ENCODE data around the gene MAP1LC3B2.

MAP1LC3B2 gene

DNA sequence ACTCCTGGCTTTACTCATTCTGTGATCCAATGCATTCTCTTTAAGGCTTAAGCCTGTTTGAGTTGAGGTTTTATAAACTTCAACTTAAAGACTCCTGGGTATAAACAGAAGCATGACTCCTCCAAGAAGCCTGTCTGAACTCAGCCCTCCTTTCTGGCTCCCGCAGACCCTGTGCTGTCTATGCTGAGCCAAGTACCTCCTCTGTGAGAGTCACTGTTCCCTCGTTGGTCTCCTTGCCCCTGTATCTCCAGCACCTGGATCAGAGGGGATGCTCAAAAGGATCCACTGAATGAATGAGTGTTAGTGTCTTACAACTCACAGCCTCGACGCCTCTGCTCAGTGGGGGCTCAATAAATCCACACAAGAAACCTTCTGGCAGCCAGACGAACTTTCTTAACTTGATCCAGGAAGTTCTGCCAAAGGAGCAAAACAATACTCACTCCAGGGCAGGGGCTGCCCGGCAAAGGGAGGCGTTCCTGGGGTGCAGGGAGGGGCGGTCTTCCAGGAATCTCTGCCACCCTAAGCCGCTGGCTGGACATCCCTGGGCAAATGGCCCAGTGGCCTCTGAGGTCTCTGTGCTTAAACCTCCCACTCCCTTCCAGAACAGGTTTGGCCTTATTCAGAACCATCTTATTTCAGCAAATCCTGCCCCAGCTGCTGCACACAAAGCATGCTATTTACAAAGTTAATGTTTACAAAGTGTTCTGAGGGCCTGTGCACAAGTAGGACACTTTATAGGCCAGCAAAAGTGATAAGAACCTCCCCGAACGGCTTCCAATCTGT is 32.9 kb downstream of the MAP1LC3B2 start:
- DNase-seq (ENCODE audit: low read depth in 4 of 4, low spot score in 1 of 4) = no peak

DNA sequence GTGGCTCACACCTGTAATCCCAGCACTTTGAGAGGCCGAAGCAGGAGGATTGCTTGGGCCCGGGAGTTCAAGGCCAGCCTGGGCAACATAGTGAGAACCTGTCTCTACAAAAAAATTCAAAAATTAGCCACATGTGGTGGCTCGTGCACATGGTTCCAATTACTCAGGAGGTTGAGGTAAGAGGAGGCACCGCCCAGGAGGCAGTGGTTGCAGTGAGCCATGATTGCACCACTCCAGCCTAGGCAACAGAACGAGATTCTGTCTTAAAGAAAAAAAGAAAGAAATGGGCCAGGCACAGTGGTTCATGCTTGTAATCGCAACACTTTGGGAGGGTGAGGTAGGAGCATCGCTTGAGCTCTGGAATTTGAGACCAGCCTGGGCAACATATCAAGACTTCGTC is 33.5 kb downstream of the MAP1LC3B2 start:
- DNase-seq (ENCODE audit: low read depth in 4 of 4, low spot score in 1 of 4) = no peak

DNA sequence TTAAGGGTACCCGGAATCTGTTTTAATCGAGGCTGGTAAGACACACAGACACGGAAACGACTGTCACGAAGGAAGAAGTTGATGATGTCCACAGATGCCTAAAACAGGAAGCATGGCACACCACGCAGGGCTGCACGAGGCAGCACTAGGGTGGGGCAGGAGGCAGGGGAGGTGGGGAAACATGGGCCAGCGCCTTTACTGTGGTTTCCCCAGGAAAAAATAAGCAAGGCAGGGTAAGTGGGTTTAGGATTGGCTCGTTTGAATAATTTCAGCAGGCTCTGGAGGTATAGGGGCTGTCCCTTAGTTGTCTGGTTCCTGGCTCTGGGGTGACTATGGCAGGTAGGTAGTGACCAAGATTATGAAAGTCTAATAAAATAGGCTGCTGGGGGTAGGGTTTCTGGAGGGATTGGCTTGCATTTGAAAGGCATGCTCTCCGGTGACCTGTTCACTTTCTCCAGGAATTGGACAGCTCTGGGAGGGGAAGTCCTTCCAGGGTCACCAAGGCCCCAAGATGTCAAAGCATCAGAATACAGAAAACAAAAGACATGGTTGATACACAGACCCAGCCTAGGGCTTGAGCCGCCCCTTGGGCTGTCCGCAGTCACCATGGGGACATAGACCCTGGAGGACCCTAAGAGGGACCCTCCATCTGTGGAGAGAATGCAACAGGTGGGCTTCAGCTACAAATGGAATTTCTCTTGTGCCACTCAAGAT is 35.3 kb downstream of the MAP1LC3B2 start:
- peak in 2 of 4 experiments; percentile 3 to 7 for DNase-seq (ENCODE audit: low read depth in 4 of 4, low spot score in 1 of 4)

DNA sequence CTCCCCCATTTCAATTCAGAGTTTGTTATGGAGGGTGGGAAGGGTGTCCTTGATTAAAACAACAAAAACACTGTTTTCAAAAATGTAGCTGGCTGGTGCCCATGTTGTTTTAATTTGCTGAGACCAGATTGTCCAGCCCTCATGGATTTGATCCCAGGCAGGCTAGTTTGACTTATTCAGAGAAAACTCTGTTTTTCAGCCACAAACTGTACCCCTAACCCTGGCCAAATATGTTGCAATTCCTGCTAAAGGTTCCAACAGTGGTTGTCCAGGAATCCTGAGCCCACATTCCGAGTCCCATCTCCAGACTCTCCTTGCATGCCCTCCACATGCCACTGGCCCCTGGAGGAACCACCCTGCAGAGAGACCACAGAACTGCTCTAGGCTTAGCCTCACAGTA is 36.0 kb downstream of the MAP1LC3B2 start:
- DNase-seq (ENCODE audit: low read depth in 4 of 4, low spot score in 1 of 4) = no peak

DNA sequence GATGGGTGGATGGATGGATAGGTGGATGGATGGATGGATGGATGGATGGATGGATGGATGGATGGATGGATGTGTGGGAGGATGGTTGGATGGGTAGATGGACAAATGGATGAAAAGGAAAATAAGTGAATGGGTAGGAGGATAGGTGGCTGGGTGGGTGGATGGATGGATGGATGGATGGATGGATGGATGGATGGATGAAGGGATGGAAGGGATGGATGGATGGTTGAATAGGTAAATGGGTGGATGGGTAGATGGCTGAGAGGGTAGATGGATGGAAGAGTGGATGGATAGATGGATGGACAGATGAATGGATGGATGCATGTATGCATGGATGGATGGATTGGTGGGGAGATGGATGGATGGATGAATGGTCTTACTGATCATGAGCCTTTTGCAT is 36.5 kb downstream of the MAP1LC3B2 start:
- no peak for DNase-seq (ENCODE audit: low read depth in 4 of 4, low spot score in 1 of 4)

DNA sequence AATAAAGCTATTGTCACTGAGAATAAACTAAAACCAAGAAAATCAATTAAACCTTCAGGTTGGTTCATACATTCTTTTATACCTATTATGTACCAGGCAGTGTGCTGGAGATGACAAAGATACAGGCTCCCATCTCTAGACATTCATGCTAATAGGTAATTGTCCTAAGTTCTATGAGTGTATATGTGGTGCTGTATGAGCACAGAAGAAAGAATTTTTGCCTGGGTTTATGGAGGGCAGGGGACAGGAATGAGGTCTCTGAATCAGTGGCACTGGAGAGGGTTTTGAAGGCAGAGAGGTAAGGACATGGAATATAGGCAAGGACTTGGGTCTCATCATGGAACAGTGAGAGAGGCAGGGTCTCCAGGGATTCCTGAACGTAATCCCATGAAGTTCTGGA is 38.7 kb downstream of the MAP1LC3B2 start:
- no peak for DNase-seq (ENCODE audit: low read depth in 4 of 4, low spot score in 1 of 4)

DNA sequence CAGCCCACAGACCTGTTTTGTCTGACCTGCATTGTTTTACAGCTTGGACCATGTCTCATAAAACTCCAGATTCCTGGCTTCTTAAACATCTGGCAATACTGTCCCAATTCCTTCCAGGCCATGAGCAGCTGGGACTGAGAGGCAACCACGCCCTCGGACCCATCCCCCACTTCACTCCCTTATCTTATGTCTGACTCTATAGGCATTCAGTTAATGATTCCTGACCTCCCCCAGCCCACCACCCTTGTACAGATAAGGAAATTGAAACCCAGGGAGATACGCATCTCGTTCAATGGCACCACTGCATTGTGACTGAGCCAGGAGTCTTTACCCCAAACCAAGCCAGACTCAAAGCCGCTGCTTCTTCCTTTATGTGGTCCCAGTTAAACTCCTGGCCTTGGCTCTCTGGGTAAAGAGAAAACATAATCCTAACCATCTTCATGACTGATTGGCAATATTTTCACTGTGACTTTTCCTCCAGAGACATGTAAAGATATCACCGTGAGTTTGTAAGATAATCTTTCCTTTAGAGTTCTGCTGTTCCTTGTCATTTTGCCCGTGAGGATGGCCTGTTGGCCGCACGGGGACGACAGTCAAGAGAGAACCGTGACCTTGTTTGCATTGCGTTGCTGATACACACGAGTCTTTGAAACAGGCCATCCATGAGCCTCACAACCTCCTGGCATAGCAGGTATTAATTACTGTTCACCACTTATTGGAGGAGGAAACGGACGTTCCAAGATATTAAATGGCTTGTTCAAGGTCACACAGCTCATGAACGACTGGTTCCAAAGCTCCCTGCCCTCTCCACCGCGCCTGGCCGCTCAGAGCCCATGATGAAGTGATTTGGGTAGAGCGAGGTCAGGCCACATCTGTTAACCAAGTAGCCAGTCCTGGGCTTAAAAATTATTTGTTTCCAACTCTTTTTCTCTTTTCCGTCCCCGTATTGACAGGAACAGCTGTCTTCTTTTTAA is 39.4 kb downstream of the MAP1LC3B2 start:
- no peak for DNase-seq (ENCODE audit: low read depth in 4 of 4, low spot score in 1 of 4)

DNA sequence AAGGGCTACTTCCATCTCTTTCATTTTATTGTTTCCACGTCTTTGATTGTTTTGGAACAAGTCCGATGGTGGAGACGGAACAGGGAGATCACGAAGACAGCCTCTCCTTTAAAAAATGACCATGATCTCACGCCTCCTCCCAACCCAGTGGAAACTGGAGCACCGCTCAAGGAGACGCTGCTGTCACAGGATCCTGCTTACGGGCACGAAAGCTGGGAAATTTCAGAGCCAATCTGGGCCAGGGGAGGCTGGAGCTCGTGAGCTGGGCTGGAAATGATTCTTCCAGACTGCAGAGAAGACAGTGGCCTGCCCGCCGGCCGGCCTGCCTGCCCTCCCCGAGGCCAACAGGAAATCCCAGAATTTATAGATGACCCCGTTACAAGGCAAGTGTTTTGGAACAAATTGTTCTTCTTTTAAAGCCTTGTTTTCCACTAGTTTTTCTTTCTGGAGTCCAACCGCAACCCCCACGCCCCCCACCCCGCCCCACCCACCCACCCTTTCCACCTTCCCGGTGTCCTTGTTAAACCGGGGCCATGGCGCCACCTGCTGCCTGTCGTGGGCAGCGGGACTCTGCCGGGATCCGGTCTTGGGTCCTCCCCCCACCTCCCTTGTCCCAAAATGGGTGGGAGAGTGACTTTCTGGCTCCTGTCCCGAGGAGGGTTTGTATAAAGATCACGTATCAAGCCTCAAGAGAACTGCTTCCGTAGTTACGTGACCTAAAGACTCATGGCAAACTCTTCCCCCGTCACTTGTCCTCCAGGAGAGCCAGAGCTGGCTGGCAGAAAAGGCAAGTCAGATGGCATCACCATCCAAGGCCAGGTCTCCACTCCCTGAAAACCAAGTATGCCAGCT is 40.3 kb downstream of the MAP1LC3B2 start:
- DNase-seq (ENCODE audit: low read depth in 4 of 4, low spot score in 1 of 4) = peak; percentile 19 to 50 (median 37)

DNA sequence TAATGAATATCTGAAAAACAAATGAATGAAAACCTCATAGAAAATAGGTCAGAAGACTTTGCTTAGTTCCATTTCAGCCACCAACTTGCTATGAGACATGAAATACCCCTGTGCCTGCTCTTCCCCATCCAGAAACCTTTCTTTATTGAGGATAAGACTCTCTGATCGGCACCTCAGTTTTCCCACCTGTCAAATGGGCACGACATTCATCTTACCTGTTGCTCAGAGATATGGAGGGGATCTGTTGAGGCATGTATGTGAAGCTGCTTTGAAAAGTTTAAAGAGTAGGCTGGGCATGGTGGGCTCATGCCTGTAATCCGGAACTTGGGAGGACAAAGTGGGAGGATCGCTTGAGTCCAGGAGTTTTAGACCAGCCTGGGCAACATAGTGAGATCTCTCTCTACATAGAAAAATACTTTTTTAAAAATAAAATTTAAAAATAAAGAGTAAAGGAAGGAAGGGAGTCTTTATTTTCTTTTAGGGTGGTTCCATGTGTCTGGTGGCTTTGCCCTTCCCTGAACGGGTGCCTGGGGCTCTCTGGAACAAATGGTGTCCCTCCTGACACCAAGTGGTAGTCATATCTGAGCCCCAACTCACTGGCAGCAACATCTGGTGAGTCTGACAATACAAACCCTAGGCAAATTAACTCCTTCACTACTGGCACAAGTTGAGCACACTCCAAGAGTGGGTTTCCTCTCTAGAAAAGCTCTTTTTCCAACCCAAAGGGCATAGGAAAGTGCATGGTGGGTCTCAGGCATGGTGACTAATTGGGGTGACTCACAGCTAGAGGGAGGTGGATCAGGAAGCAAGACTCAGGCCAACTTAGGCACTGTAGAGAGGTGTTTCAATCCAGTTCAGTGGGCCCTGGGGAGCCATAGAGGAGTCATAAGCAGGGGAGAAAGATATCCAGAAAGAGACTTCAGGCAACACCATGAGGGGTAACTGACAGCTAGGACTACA is 42.1 kb downstream of the MAP1LC3B2 start:
- no peak for DNase-seq (ENCODE audit: low read depth in 4 of 4, low spot score in 1 of 4)

DNA sequence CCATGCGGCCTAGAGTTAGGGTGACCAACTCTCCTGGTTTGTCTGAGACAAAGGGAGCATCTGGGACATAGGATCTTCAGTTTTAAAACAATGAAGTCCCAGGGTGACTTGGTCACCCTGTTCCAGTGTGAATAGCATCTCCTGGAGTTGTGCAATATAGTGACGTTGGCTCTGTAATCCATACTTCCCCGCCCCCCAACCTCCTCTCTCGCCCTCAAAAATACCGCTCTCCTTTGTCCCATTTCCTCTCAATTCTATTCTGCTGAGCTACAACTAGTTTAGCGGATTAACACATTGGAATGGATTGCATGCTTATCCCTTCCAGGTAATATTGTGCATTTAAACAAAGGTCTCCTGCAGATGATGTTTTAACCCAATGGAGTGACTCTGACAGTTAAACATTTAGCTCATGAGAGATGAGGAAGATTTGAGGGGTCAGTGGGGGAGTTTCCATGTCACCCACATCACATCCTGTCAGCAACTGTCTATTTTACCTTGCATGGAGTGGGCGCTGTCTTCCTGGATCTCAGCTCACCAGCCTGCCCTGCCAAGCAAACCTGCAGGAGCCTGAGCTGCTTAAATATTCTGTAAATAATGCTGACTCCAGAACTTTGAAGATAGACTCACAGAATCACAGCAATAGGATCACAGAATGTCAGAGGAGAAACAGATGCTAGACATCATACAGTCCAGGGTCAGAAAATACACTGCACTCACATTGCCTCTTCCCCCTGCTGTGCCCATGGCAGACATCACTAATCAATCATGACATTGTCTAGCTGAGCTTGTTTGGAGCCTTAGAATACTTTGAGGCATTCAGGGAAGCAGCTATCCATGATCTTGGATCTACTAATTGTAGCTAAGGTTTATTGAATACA is 43.0 kb downstream of the MAP1LC3B2 start:
- DNase-seq (ENCODE audit: low read depth in 4 of 4, low spot score in 1 of 4) = no peak

DNA sequence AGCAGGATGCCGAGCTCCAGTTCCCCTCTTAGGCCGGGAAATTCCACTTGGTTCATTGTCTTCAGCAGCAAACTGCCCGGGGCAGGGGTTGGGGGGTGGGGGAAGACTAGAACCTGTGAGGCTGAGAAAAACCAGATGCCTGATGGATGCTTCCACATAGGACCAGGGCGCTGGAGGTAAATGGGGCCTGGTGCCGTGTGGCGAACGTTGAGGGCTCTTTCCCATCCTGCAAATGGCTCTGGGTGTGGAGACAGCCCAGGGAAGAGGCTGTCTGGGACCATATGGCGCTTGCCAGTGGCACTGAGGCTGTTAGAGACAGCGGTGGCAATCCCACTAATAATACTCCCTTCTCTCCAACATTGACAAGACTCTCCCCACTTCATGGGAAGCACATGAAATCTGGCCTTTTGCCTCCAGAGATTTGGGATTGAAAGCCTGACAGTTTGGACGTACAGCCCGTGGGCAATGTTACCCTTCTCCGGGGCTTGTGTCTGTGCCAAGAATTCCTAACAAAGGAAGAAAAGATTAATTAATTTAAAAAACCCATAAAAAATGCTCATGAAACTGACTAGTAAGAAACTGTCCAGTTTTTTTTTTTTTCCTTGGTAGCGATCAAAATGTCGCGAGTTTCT is 44.5 kb downstream of the MAP1LC3B2 start:
- DNase-seq (ENCODE audit: low read depth in 4 of 4, low spot score in 1 of 4) = no peak

DNA sequence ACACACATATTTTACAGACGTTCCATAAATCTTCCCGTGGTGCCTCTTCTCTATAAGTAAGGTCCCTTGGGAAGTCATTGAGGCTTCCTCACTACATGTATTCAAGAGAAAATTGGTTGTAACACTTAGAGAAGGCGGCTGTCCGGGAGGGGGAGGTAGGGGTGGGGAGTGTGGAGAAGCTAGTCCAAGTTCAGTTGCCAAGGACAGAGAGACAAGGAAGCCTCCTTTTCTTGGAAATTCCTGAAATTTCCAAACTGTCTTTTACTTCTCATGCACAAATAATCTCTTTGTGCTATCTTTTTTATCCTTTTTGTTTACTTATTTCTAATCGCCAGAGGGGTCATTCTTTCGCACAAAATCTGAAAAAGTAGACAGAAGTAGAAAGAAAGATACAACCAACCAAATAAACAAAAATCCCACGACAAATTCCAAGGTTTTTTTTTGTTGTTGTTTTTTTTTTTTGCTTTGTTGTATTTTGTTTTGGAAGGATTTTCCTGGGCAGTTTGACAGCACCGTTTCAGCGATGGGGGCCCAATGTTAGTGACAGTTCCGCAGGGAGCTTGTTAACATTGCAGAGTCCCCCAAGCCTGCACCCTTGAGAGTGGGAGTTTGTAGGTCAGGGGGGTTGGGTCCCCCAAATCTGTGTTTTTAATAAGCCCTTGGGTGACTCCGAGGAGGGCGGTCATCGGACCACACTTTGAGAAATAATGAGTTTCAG is 45.2 kb downstream of the MAP1LC3B2 start:
- DNase-seq (ENCODE audit: low read depth in 4 of 4, low spot score in 1 of 4) = no peak

DNA sequence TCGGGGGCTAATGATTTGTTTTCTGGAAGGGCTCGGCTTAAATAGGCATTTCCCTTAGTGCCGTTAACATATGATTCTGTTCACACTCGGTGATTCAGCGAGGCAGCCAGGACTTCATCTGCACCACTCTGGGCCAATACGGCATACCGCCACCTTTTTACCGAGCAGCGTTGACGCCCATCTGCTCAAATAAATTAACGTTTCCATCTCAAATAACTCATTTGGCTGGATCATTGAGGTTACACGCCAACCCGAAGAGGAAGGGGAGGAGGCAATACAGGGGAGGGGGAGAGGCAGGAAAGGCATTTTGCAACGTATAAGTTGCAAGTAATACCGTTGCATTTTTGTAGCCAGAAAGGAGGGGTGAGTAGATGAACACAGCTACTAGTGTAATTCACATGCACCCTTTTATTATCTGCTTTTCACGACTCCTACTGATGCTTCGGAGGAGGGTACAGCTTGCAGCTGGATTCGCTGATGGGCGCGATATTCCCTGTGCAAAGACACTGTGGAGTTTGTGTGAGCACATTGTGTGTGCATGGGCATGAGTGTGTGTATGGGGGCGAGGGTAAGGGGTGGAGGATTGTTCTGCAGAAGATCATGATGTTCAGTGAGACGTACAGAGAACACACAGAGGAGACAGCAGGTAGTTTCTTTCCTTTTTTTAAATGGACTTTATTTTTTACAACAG is 45.9 kb downstream of the MAP1LC3B2 start:
- DNase-seq (ENCODE audit: low read depth in 4 of 4, low spot score in 1 of 4) = no peak

DNA sequence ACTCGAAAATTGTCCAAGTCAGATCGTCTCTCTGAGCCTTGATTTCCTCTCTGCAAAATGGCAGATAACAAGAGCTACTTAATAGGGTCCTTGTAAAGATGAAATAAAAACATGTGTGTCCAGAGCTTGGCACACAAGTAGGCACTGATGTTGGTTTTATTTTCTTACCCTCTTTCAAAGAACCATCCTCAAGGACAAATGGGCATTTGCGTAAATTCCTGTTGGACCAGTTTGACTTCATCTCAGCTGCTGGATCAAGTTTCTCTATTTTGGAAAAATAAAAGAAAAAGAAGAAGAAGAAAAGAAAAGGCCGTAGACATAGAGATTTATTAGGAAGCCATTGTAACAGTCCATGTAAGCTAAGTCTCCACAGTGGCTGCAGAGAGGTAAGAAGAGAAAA is 47.2 kb downstream of the MAP1LC3B2 start:
- DNase-seq (ENCODE audit: low read depth in 4 of 4, low spot score in 1 of 4) = no peak

DNA sequence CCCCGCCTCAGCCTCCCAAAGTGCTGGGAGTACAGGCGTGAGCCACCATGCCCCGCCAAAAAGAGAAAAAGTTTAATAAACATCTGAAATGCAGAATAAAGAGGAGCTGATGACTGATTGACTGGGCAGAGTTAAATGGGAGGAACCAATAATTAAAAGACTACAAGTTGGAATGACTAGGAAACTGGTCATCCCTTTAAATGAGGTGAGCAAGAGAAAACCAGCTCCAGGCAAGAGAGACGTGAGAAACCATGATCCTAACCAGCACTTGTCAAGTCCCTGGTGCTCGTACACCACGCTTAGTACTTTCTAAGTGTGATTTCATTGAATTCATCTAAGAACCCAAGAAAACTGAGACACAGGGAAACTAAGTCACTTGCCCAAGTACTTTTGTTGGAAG is 47.9 kb downstream of the MAP1LC3B2 start:
- no peak for DNase-seq (ENCODE audit: low read depth in 4 of 4, low spot score in 1 of 4)

DNA sequence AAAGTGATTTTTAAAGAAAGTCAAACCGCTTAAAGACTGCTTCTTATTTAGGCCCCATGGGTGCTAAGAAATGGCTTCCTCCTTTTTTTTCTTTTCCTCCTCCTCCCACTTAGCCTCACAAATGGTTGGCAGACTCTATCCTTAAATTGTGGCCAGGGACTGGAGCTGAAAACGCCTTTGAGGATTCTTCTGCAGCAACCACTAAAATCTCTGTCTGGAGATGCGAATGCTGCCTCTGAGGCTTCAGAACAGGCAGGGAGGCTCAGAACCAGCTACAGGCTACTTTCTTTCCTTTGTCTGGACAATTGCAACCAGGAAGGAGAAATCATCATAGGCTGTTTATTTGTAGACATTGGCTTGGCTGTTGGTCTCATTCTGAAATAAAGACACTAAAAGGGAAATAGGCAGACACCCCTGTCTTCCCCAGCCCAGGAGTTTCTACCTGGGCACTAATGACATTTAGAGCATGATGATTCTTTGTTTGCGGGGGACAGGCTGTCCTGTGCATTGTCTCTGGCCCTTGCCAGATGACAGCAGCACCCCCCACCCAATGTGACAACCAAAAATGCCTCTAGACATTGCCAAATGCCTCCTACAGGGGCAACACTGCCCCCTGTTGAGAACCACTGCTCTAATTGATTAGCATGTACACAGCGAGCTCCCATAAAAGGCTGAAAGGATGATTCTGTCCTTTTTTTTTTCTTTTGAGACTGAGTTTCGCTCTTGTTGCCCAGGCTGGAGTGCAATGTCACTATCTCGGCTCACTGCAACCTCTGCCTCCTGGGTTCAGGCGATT is 50.3 kb downstream of the MAP1LC3B2 start:
- DNase-seq (ENCODE audit: low read depth in 4 of 4, low spot score in 1 of 4) = no peak

Data from stimulated activated CD4-positive, alpha-beta T cell treated with anti-CD3 and anti-CD28 coated beads, Interleukin-1b, Interleukin-23, amount 100 ng/mL, for 24 hours (primary cell).